Osteoblast (primary cell): ENCODE results near the gene DMBT1. TPM values are rescaled to one million over a fixed set of nuclear protein-coding genes. Genes with fewer than 3 reads are reported as not detected.
A peak's percentile ranks its signal among the peaks of the same experiment; 100 is the strongest.

Source experiments
- DNase-seq: peaks from one replicate; pipeline ENCODE4 v3.0.0; 2011; ENCODE audit warnings: low spot score, mixed read lengths; ENCODE audit not compliant: insufficient read length; ENCODE audit errors: missing footprints
- H2AFZ ChIP-seq: 2 replicates; pipeline ENCODE4 v1.6.0; 2011; ENCODE audit warnings: mild to moderate bottlenecking, low read length
- H3K27ac ChIP-seq: 2 replicates; pipeline ENCODE4 v1.5.1; 2011; ENCODE audit warnings: mild to moderate bottlenecking, low read depth, low read length, moderate library complexity
- H3K27me3 ChIP-seq: 2 replicates; pipeline ENCODE4 v1.6.0; 2012; ENCODE audit warnings: mild to moderate bottlenecking, control low read depth, inconsistent platforms, low read length, moderate library complexity; ENCODE audit not compliant: insufficient read depth
- H3K36me3 ChIP-seq: 2 replicates; pipeline ENCODE4 v1.5.1; 2011; ENCODE audit warnings: mild to moderate bottlenecking, low read length, control low read depth, moderate library complexity; ENCODE audit not compliant: insufficient read depth
- H3K4me1 ChIP-seq: 2 replicates; pipeline ENCODE4 v1.5.1; 2011; ENCODE audit warnings: mild to moderate bottlenecking, low read length, control low read depth, moderate library complexity; ENCODE audit not compliant: insufficient read depth
- H3K4me2 ChIP-seq: 2 replicates; pipeline ENCODE4 v1.6.0; 2011; ENCODE audit warnings: mild to moderate bottlenecking, low read length; ENCODE audit not compliant: insufficient read depth
- H3K4me3 ChIP-seq: fragments of 200-600 bp; sonication (generic); 3 replicates; pipeline ENCODE4 v1.5.1; 2012; ENCODE audit warnings: mild to moderate bottlenecking, low read length, inconsistent platforms; ENCODE audit not compliant: insufficient read depth
- H3K79me2 ChIP-seq: 2 replicates; pipeline ENCODE4 v1.6.0; 2012; ENCODE audit warnings: mild to moderate bottlenecking, low read length, control low read depth, inconsistent platforms; ENCODE audit not compliant: insufficient read depth
- H3K9me3 ChIP-seq: 2 replicates; pipeline ENCODE4 v1.5.1; 2011; ENCODE audit warnings: low read depth, low read length, control low read depth
- H4K20me1 ChIP-seq: 2 replicates; pipeline ENCODE4 v1.6.0; 2012; ENCODE audit warnings: mild to moderate bottlenecking, low read length, control low read depth; ENCODE audit not compliant: insufficient read depth
- total RNA-seq: library from RNA; depleted of rRNA; stranded (reverse); fragments of >200 nt; gene quantifications from 2 replicates; pipeline ENCODE4 v1.2.3, GENCODE V29; 2012
- TF ChIP-seq, protein P1 (sequence below): IDR thresholded peaks from 2 replicates; pipeline ENCODE4 v1.5.1; 2011; ENCODE audit warnings: mild to moderate bottlenecking, low read depth, low read length, moderate library complexity; ENCODE audit errors: extremely low read depth

The DMBT1 gene
- total RNA-seq: under 0.01 and 0.29 TPM in 2 replicates

DNA sequence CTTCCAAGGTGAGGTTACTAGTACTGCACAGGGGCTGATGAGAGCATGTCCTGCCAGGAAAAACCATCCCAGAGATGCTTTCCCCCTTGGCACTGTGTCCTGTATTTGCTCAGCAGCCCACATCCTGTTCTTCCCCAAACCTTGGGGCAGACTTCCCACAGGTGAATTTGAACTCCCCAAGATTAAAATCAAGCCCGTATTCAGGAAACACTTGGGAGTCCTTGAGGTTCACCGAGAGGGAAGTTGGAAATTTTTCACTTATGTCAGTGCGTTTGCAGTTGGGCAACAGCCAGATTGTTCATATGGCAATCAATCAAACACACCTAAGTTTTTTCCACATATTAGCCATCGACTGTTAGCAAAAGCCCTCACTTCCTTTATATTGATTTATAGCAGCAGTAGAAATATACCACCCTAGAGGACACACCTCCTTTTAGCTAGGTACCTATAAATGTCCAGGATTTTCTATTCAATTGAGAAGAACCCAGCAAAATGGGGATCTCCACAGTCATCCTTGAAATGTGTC lies at the start of gene DMBT1:
Gene DMBT1 (plus strand): TSS at position 476 of the 526 bp plus-strand sequence. CDS start 17 bp downstream, at position 493.
- no peak for DNase-seq
- Histone ChIP-seq H4K20me1 (no peaks in the 10 kb centered on the region), H3K4me2 (no peak within 1 kb of the TSS), H3K79me2 (no peaks in the 10 kb centered on the region), H3K4me1 (peaks cover under 1% of the 10 kb centered on the region), H3K36me3 (no peaks in the 10 kb centered on the region), H3K27ac (no peak within 1 kb of the TSS), H3K4me3 (no peak within 1 kb of the TSS), H3K9me3 (no peaks in the 10 kb centered on the region), H3K27me3 (peaks cover 54% of the 10 kb centered on the region), H2AFZ (no peak within 1 kb of the TSS)
- TF ChIP-seq, protein P1, sequence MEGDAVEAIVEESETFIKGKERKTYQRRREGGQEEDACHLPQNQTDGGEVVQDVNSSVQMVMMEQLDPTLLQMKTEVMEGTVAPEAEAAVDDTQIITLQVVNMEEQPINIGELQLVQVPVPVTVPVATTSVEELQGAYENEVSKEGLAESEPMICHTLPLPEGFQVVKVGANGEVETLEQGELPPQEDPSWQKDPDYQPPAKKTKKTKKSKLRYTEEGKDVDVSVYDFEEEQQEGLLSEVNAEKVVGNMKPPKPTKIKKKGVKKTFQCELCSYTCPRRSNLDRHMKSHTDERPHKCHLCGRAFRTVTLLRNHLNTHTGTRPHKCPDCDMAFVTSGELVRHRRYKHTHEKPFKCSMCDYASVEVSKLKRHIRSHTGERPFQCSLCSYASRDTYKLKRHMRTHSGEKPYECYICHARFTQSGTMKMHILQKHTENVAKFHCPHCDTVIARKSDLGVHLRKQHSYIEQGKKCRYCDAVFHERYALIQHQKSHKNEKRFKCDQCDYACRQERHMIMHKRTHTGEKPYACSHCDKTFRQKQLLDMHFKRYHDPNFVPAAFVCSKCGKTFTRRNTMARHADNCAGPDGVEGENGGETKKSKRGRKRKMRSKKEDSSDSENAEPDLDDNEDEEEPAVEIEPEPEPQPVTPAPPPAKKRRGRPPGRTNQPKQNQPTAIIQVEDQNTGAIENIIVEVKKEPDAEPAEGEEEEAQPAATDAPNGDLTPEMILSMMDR: no peak

GRCh38 chr10:122513053-122513452 lies 47.5 kb upstream of the DMBT1 start:
- Histone ChIP-seq H2AFZ (no peak overlapping the region), H3K4me2 (no peak overlapping the region), H3K27me3 (no peaks in the 10 kb centered on the region), H3K9me3 (no peaks in the 10 kb centered on the region), H3K4me1 (peaks cover 25% of the 10 kb centered on the region), H4K20me1 (no peaks in the 10 kb centered on the region), H3K4me3 (no peak overlapping the region), H3K36me3 (peaks cover 44% of the 10 kb centered on the region), H3K79me2 (no peaks in the 10 kb centered on the region), H3K27ac (no peak overlapping the region)
- TF ChIP-seq, protein P1: no peak
- no peak for DNase-seq

- no peaks in the 10 kb centered on the region for H3K79me2 ChIP-seq
- no peaks in the 10 kb centered on the region for H4K20me1 ChIP-seq
- no peak overlapping the region for H2AFZ ChIP-seq
- TF ChIP-seq, protein P1: no peak
- DNase-seq: peak; percentile 96
- H3K4me1 ChIP-seq: peaks cover 25% of the 10 kb centered on the region
- H3K27ac ChIP-seq: peak overlapping the region; percentile 86
- peak overlapping the region; percentile 66 for H3K4me2 ChIP-seq
- H3K4me3 ChIP-seq: no peak overlapping the region
- H3K9me3 ChIP-seq: no peaks in the 10 kb centered on the region
- H3K27me3 ChIP-seq: no peaks in the 10 kb centered on the region
- H3K36me3 ChIP-seq: peaks cover 32% of the 10 kb centered on the region
These were observed 46.3 kb upstream of the DMBT1 start for GRCh38 chr10:122514045-122514840.

GRCh38 chr10:122515022-122515424 lies 45.5 kb upstream of the DMBT1 start:
- Histone ChIP-seq H3K4me1 (peaks cover 25% of the 10 kb centered on the region), H3K36me3 (peaks cover 25% of the 10 kb centered on the region), H4K20me1 (no peaks in the 10 kb centered on the region), H3K4me2 (peak overlapping the region; percentile 66), H3K27me3 (no peaks in the 10 kb centered on the region), H2AFZ (no peak overlapping the region), H3K4me3 (no peak overlapping the region), H3K9me3 (no peaks in the 10 kb centered on the region), H3K79me2 (no peaks in the 10 kb centered on the region), H3K27ac (peak overlapping the region; percentile 86)
- peak; percentile 70 for DNase-seq
- TF ChIP-seq, protein P1: no peak
